BJ (cell line): ENCODE measurements around the gene EPS15. TPM values are rescaled to one million over a fixed set of nuclear protein-coding genes. Genes with fewer than 3 reads are reported as not detected.
"Not testable (repeated sequence)": the region's sequence is repeated elsewhere in the genome, so short reads cannot be mapped to it uniquely, and the experiment has no call there.

Experiments
- CTCF ChIA-PET: fragments of 350-600 bp; formaldehyde crosslinking; extraction: SDS; loops from one replicate; lab custom pipeline; 2021; ENCODE audit warnings: antibody characterized with exemption, inconsistent platforms; lab: Yijun Ruan, JAX
- POLR2A ChIA-PET: fragments of 300-600 bp; sonication (Branson Sonifier 250); formaldehyde crosslinking; extraction: SDS; loops from one replicate; lab custom pipeline; 2021; ENCODE audit warnings: antibody characterized with exemption; lab: Charles Lee
- DNase-seq: peaks from one replicate; pipeline ENCODE4 v3.0.0-alpha.2; 2011; ENCODE audit warnings: low read depth
- H3K27me3 ChIP-seq: 2 replicates; pipeline ENCODE4 v1.6.0; 2011; ENCODE audit warnings: low read length; ENCODE audit not compliant: control insufficient read depth, insufficient read depth
- H3K36me3 ChIP-seq: 2 replicates; pipeline ENCODE4 v1.5.1; 2011; ENCODE audit warnings: low read length; ENCODE audit not compliant: control insufficient read depth, insufficient read depth
- H3K4me3 ChIP-seq: 2 replicates; pipeline ENCODE4 v1.5.1; 2011; ENCODE audit warnings: low read depth, mild to moderate bottlenecking, control low read depth, low read length
- CTCF ChIP-seq: IDR thresholded peaks from 2 replicates; pipeline ENCODE4 v1.5.1; 2011; ENCODE audit warnings: low read depth, mild to moderate bottlenecking, control low read depth, inconsistent platforms, low read length, moderate library complexity; ENCODE audit not compliant: insufficient read depth
- polyA plus RNA-seq: library from polyadenylated mRNA; depleted of rRNA; stranded (reverse); fragments of >200 nt; gene quantifications from 2 replicates; pipeline ENCODE4 v1.2.3, GENCODE V29; 2011

The EPS15 gene
- polyA plus RNA-seq, 1 experiment: 18.7 TPM

- H3K27me3 ChIP-seq: no peaks in the 10 kb centered on the region
- no peak for TF ChIP-seq CTCF
- H3K36me3 ChIP-seq: no peaks in the 10 kb centered on the region
- DNase-seq: no peak
- CTCF ChIA-PET: interaction anchor here (1.0 to 1.4 kb wide), 2 partner anchors 9 to 48 kb away, joined by 3 to 4 read pairs; no protein-coding TSS in a partner anchor
- POLR2A ChIA-PET: no interaction called here
- no peak overlapping the region for H3K4me3 ChIP-seq
Observed at GRCh38 chr1:51417496-51418383, 101.3 kb downstream of the EPS15 start.

GRCh38 chr1:51416910-51417309 is 102.2 kb downstream of the EPS15 start:
- no peak for DNase-seq
- ChIA-PET POLR2A (no interaction called here), CTCF (interaction anchor here (1.0 to 1.4 kb wide), 2 partner anchors 10 to 47 kb away, joined by 3 to 4 read pairs; no protein-coding TSS in a partner anchor)
- H3K36me3 ChIP-seq: no peaks in the 10 kb centered on the region
- TF ChIP-seq CTCF: no peak
- H3K4me3 ChIP-seq: no peak overlapping the region
- H3K27me3 ChIP-seq: no peaks in the 10 kb centered on the region

- POLR2A ChIA-PET: no interaction called here
- H3K4me3 ChIP-seq: no peak overlapping the region
- no peaks in the 10 kb centered on the region for H3K36me3 ChIP-seq
- no peaks in the 10 kb centered on the region for H3K27me3 ChIP-seq
- CTCF ChIA-PET: no interaction called here
- TF ChIP-seq CTCF: no peak
- DNase-seq: no peak
Observed at GRCh38 chr1:51415963-51416362, 103.1 kb downstream of the EPS15 start.

GRCh38 chr1:51414811-51415210 is 104.3 kb downstream of the EPS15 start:
- Histone ChIP-seq H3K4me3 (no peak overlapping the region), H3K27me3 (no peaks in the 10 kb centered on the region), H3K36me3 (no peaks in the 10 kb centered on the region)
- DNase-seq: no peak
- POLR2A ChIA-PET: no interaction called here
- CTCF ChIA-PET: no interaction called here
- TF ChIP-seq CTCF: no peak

- DNase-seq, POLR2A ChIA-PET, H3K36me3 ChIP-seq, H3K27me3 ChIP-seq, H3K4me3 ChIP-seq, CTCF ChIA-PET: not testable (repeated sequence)
Observed at GRCh38 chr1:51411820-51412219, 107.2 kb downstream of the EPS15 start.
